Activated CD4-positive, alpha-beta T cell treated with anti-CD3 and anti-CD28 coated beads, Interleukin-2, amount 50 U/mL, for 4 hours (primary cell): ENCODE results near the gene C11orf68.
"Not testable (repeated sequence)": the region's sequence is repeated elsewhere in the genome, so short reads cannot be mapped to it uniquely, and the experiment has no call there.

Experiments used
- DNase-seq, 2 experiments: peaks; one replicate each; pipeline ENCODE4 v3.0.0-alpha.2; 2020

The C11orf68 gene

GRCh38 chr11:65918211-65919140 is at the start of gene C11orf68:
C11orf68 (minus strand) TSS chr11:65919062; CDS start chr11:65919031, 31 bp downstream.
- no peak for DNase-seq

DNA sequence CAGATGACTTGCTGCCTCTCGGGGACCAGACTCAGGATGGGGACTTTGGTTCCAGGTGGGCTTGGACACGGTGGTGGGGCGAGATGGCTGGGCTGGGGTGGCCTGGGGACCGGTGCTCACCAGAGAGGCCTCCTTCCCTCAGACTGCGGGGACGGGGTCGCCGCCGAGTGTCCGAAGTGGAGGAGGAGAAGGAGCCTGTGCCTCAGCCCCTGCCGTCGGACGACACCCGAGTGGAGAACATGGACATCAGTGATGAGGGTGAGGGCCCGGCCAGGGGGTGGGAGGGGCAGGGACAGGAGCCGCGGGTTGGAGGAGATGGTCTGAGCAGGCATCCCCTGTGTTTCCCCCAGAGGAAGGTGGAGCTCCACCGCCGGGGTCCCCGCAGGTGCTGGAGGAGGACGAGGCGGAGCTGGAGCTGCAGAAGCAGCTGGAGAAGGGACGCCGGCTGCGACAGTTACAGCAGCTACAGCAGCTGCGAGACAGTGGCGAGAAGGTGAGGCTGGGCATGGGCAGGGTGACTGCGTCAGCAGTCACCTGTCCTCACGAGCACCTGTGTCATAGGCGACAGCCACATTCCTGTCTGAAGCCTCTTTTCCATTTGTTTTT is 48.6 kb upstream of the C11orf68 start:
- DNase-seq, result no peak

- no peak for DNase-seq
Observed at GRCh38 chr11:65965986-65966762, 47.3 kb upstream of the C11orf68 start.

DNA sequence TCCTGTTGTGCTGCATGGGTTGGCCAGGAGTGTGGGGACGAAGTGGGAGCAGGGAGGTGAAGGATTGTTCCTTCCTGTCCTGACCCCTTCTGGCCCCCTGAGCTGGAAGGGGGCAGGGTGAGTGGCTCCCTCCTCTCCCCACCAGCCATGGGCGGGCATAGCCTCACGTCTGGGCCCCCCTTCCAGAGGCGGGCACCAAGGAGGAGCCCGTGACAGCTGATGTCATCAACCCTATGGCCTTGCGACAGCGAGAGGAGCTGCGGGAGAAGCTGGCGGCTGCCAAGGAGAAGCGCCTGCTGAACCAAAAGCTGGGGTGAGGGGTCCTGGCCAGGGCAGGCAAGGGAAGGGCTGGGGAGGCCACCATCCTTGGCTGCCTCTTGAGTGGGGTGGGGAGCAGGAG is 46.0 kb upstream of the C11orf68 start:
- no peak for DNase-seq

DNA sequence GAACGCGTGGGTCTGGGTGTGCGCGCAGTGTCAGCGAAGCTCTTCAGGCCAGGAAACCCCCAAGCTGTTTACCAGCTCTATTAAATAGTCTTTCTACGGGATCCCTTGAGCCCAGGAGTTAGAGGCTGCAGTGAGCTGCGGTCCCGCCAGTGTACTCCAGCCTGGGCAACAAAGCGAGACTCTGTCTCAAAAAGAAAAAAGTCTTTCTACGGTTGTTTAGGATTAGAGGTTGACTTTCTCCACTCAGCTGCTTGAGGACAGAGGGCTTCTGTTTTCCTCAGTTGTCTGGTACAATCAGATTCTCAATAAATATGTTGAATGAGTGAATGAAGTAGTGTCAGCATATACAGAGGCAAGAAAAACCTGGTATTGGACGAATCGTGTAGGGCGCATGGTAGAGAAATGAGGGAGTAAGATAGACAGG is 43.3 kb upstream of the C11orf68 start:
- no peak for DNase-seq

DNA sequence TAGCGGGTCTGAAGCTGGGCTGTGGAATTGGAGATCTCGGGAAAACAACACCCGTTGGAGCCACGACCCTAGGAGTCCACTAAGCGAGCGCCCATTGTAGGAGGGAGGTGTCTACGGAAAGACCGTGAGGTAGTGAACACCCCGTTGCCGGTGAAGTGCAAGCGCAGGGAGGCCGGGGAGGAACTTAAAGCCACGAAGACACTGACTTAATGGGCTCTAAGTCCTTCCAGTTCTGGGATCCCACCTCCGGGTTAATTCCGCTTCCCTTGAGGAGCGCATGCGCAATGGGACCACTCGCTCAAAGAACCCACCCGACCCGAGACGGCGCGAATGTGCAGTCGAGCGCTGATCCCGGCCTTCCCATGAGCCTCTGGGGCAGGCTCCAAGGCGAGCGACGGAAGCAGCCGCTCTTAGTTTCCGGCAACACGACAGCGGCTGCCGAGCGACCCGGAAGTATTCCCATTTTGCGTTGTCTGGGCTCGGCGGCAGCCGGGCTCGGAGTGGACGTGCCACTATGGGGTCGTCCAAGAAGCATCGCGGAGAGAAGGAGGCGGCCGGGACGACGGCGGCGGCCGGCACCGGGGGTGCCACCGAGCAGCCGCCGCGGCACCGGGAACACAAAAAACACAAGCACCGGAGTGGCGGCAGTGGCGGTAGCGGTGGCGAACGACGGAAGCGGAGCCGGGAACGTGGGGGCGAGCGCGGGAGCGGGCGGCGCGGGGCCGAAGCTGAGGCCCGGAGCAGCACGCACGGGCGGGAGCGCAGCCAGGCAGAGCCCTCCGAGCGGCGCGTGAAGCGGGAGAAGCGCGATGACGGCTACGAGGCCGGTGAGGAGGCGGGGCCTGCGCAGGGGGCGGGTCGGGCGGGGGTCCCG is 42.6 kb upstream of the C11orf68 start, which contains the start of gene SART1:
TSS of gene SART1 (plus strand) at position 468 of the 874 bp plus-strand sequence. CDS start at position 515, 47 bp downstream.
- DNase-seq, result peak; percentile 92 to 94

- DNase-seq, result no peak
Observed at GRCh38 chr11:65960824-65961266, 42.0 kb upstream of the C11orf68 start.

- no peak for DNase-seq
Observed at GRCh38 chr11:65958774-65959420, 40.0 kb upstream of the C11orf68 start.

- DNase-seq, result no peak
Observed at GRCh38 chr11:65958291-65958690, 39.4 kb upstream of the C11orf68 start.

DNA sequence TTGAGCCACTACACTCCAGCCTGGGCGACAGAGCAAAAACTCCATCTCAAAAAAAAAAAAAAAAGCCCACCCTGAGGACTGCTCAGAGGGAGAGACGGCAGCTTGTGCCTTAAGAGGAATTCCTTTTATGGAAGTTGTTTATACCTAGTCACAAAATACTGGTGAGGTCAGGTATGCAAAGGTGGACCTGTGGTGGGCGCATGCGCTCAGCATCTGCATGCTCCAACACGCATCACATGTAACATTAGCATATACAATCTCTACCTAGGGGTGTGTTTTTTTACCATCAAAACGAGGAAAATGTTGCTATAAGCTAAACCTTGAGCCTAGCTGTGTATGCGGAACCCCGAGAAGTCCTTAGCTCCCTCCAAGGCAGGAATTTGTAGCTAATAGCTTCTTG is 35.9 kb upstream of the C11orf68 start:
- no peak for DNase-seq

GRCh38 chr11:65953471-65953870 is 34.6 kb upstream of the C11orf68 start:
- no peak for DNase-seq

DNA sequence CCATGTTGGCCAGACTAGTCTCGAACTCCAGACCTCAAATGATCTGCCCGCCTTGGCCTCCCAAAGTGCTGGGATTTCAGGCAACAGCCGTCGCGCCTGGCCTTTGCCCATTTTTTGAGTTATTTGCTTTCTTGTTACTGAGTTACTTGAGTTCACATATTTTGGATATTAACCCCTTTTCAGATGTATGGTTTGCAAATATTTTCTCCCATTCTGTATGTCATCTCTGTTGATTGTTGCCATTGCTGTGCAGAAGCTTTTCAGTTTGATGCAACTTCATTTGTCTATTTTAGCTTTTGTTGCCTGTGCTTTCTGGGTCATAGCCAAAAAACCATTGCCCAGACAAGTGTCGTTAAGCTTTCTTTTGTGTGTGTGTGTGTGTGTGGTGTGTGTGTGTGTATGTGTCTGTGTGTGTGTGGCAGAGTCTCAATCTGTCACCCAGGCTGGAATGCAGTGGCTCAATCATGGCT is 33.2 kb upstream of the C11orf68 start:
- no peak for DNase-seq

GRCh38 chr11:65951641-65952040 is 32.8 kb upstream of the C11orf68 start:
- not testable (repeated sequence) for DNase-seq

DNA sequence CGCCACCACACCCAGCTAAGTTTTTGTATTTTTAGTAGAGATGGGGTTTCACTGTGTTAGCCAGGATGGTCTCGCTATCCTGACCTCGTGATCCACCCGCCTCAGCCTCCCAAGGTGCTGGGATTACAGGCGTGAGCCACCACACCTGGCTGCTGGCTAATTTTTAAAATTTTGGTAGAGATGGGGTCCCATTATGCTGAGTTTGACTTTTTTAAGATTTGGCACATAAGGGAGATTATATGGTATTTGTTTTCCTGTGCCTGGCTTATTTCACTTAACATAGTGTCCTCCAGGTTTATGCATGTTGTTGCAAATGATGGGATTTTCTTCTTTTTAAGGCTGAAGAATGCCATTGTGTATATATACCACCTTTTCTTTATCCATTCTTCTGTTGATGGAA is 31.8 kb upstream of the C11orf68 start:
- not testable (repeated sequence) for DNase-seq

- no peak for DNase-seq
Observed at GRCh38 chr11:65947603-65948125, 28.8 kb upstream of the C11orf68 start.

GRCh38 chr11:65947133-65947532 is 28.3 kb upstream of the C11orf68 start:
- DNase-seq, result no peak

GRCh38 chr11:65946655-65947054 is 27.8 kb upstream of the C11orf68 start:
- no peak for DNase-seq

DNA sequence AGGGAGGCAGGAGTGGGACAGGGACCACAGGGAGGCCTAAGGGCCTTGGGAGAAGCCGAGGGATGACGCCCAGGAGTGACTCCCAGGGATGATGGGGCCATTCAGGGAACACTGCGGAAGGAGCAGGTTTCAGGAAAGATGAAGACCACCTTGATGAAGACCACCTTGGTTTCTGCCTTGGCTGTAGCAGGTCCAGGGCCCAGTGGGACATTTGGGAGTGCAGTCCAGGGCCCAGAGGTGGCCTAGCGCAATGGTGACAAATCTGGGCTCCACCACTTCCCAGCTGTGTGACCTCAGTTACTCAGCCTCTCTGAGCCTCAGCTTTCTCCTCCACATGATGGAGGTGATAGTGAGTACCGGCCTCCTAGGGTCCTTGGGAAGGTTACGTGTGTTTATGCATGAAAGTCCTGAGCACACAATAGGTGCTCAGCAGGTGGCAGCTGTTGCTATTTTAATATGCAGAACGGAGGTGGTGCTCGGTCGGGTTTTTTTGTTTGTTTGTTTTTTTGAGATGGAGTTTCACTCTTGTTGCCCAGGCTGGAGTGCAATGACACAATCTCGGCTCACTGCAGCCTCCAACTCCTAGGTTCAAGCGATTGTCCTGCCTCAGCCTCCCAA is 27.2 kb upstream of the C11orf68 start:
- DNase-seq, result no peak

- no peak for DNase-seq
Observed at GRCh38 chr11:65945430-65945911, 26.6 kb upstream of the C11orf68 start, which contains the start of gene TSGA10IP. TSGA10IP (plus strand) TSS chr11:65945480; CDS start chr11:65945676, 196 bp downstream.

DNA sequence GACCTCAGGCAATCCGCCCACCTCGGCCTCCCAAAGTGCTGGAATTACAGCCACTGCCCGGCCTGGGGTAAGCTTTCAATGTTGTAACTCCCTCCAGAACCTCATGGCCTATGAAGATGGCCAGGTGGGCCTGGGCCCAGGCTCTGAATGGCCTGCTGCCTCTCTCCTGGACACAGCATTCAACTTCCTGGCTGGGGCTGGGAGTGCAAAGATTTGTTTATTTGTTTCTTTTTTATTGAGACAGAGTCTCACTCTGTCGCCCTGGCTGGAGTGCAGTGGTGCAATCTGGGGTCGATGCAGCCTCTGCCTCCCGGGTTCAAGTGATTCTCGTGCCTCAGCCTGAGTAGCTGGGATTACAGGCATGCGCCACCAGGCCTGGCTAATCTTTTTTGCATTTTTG is 25.9 kb upstream of the C11orf68 start:
- DNase-seq, result no peak
